C4-2B (cell line): ENCODE measurements around the gene HOXB1.

Experiments
- H3K27ac ChIP-seq: fragments of 450-650 bp; 2 replicates; pipeline ENCODE4 v1.5.1; 2017
- CTCF ChIP-seq: fragments of 450-650 bp; conservative IDR thresholded peaks from 2 replicates; pipeline ENCODE4 v1.5.1; 2017; ENCODE audit warnings: mild to moderate bottlenecking
- ZFX ChIP-seq: fragments of 450-650 bp; IDR thresholded peaks from 2 replicates; pipeline ENCODE4 v1.6.1; 2017

HOXB1 gene

DNA sequence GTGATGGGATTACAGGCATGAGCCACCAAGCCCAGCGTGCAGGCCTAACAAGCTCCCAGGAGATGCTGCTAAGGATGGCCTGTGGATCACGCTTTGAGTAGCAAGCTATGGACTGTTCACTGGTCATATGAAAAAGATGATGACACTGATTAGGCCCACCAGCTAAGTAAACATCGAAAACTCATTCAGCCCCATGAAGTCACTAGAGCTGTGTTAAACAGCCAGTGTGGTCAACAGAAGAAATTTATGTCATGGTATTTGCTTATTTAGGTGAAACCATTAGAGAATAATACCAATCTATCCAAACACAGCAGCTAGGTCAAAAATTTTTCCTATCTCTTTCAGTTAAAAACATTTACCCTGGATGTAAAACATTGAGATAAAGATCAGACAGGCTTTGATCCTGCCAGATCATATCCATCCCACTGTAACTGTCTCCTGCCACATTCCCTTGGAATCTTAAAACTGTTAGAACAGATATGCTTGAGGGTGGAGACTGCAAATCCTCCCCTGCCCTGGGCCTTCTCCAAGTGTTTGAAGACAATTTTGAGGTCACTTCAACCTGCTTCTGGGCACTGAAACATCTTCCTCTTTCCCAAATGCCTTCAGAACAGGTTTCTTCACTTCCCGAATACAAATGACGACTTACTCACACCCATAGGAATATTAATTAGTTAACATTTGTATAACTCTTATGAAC lies 30.9 kb downstream of the HOXB1 start:
- TF ChIP-seq CTCF (no peak), ZFX (no peak)
- H3K27ac ChIP-seq = no peak overlapping the region

GRCh38 chr17:48499248-48499647 lies 31.6 kb downstream of the HOXB1 start:
- H3K27ac ChIP-seq = no peak overlapping the region
- TF ChIP-seq ZFX (no peak), CTCF (no peak)

DNA sequence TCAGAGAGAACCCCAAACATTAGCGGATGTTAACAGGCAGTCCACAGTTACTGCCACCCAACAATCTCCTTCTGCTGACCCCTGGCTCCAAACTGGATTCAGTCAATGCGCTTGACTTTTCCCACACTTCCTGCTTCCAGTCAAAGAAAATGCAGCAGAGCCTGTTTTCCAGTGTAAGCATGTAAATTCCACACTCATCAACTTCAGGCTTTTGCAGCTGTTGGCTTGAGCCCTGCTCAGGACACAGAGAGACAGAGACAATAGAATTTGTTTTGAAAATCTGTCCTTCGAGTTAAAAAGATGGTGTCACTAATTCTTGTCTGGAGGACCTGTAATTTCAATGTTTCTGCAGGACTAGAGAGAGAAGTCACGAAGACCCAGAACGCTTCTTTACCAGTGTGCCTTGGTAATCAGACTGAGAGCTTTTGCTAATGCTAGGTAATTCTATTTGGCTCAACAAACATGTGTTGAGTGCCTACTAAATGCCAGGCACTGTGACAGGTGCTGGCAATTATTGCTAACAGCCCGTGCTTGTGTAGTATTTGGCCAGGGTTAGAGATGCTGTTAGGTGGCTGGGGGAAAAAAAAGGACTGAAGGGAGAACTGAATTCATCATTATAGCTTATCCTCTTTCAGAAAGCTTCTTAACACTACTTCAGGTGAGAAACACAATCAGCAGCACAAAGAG lies 32.5 kb downstream of the HOXB1 start:
- no peak overlapping the region for H3K27ac ChIP-seq
- TF ChIP-seq ZFX (no peak), CTCF (no peak)

- no peak for TF ChIP-seq ZFX
- TF ChIP-seq CTCF = no peak
- no peak overlapping the region for H3K27ac ChIP-seq
These were observed 33.7 kb downstream of the HOXB1 start for GRCh38 chr17:48497103-48497502.

DNA sequence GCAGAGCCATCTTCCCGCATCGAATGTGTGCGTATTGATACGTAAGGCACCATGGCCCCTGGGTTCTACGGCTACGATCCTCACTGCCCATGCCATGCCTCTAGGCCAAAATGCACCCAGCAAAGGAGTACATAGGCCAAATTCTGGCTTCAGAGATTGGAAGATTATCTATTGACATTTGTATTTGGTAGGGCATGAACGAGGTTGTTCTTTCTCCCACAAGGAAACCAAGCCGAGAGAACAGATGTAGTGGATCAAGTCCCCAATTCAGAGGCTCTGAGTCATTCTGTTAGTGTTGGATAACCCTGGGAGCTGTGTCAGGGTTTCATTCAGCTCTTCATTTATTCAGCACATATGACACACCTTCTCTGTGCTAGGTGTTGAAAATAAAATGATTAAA lies 36.5 kb downstream of the HOXB1 start:
- H3K27ac ChIP-seq = no peak overlapping the region
- TF ChIP-seq CTCF (no peak), ZFX (no peak)

GRCh38 chr17:48492401-48493298 lies 38.2 kb downstream of the HOXB1 start:
- no peak overlapping the region for H3K27ac ChIP-seq
- TF ChIP-seq CTCF (peak; percentile 94), ZFX (no peak)
